CD14-positive monocyte (primary cell): ENCODE data around the gene PPT1. TPM values are rescaled to one million over a fixed set of nuclear protein-coding genes. Genes with fewer than 3 reads are reported as not detected.

ENCODE experiments used
- DNase-seq, 3 donors: peaks; one replicate each; pipeline ENCODE4 v3.0.0-alpha.2; 2011 to 2022
- H2AFZ ChIP-seq: 2 replicates; pipeline ENCODE4 v1.6.0; 2012; ENCODE audit warnings: mild to moderate bottlenecking, low read depth, low read length, inconsistent platforms; ENCODE audit not compliant: insufficient read depth, poor library complexity, severe bottlenecking
- H3K27ac ChIP-seq, 2 donors: 1 replicate in 1 of 2; 2 replicates in 1 of 2; pipeline ENCODE4 v1.5.1; 2012 to 2013; ENCODE audit warnings: low read length in 2 of 2, control low read depth in 1 of 2, inconsistent platforms in 1 of 2, low read depth in 1 of 2, mild to moderate bottlenecking in 1 of 2
- H3K27me3 ChIP-seq, 2 donors: one replicate each; pipeline versions ENCODE4 v1.6.0 to v1.6.1; 2011 to 2013; ENCODE audit warnings: low read length in 2 of 2; ENCODE audit not compliant: control insufficient read depth in 2 of 2, insufficient read depth in 2 of 2
- H3K36me3 ChIP-seq, 2 donors: replicated peaks in 1 of 2; 1 replicate in 1 of 2; 2 replicates in 1 of 2; pipeline versions ENCODE4 v1.5.1 to v1.6.1; 2012 to 2013; ENCODE audit warnings: low read length in 2 of 2, control low read depth in 1 of 2, inconsistent platforms in 1 of 2, mild to moderate bottlenecking in 1 of 2; ENCODE audit not compliant: insufficient read depth in 2 of 2, control insufficient read depth in 1 of 2
- H3K4me1 ChIP-seq, 2 donors: 1 replicate in 1 of 2; 2 replicates in 1 of 2; pipeline versions ENCODE4 v1.5.1 to v1.6.1; 2012 to 2013; ENCODE audit warnings: low read length in 2 of 2, control low read depth in 1 of 2, inconsistent platforms in 1 of 2, mild to moderate bottlenecking in 1 of 2, moderate library complexity in 1 of 2; ENCODE audit not compliant: insufficient read depth in 2 of 2, control insufficient read depth in 1 of 2
- H3K4me2 ChIP-seq: replicated peaks from 2 replicates; pipeline ENCODE3; 2012; ENCODE audit warnings: low read length, moderate library complexity, mild to moderate bottlenecking; ENCODE audit not compliant: poor library complexity, severe bottlenecking; ENCODE audit errors: extremely low read depth
- H3K4me3 ChIP-seq, 3 experiments: fragments of 200-600 bp in 1 of 3; sonication (generic) in 1 of 3; replicated peaks in 1 of 3; 1 replicate in 2 of 3; 2 replicates in 1 of 3; pipeline ENCODE4 v1.5.1; 2011 to 2013; ENCODE audit warnings: low read length in 3 of 3, mild to moderate bottlenecking in 3 of 3, control low read depth in 2 of 3, low read depth in 2 of 3, inconsistent platforms in 1 of 3, moderate library complexity in 1 of 3
- H3K79me2 ChIP-seq: 2 replicates; pipeline ENCODE4 v1.6.0; 2012; ENCODE audit warnings: mild to moderate bottlenecking, control low read depth, inconsistent platforms, low read length, moderate library complexity; ENCODE audit not compliant: insufficient read depth
- H3K9ac ChIP-seq: 2 replicates; pipeline ENCODE4 v1.6.0; 2017; ENCODE audit warnings: low read length, mild to moderate bottlenecking; ENCODE audit not compliant: insufficient read depth, poor library complexity, severe bottlenecking
- H3K9me3 ChIP-seq, 2 donors: replicated peaks in 1 of 2; 1 replicate in 1 of 2; 2 replicates in 1 of 2; pipeline versions ENCODE4 v1.5.1 to v1.6.1; 2012 to 2013; ENCODE audit warnings: low read length in 2 of 2, control low read depth in 1 of 2; ENCODE audit not compliant: control insufficient read depth in 1 of 2, insufficient read depth in 1 of 2
- H4K20me1 ChIP-seq: 2 replicates; pipeline ENCODE4 v1.6.0; 2012; ENCODE audit warnings: mild to moderate bottlenecking, low read length, control low read depth, moderate library complexity; ENCODE audit not compliant: insufficient read depth
- H3K27ac Mint-ChIP-seq, 7 donors: one replicate each; pipeline ENCODE4 v1.8.0; 2020; ENCODE audit warnings: mild to moderate bottlenecking in 7 of 7, mixed read lengths in 7 of 7, moderate library complexity in 6 of 7, inconsistent platforms in 2 of 7
- H3K27me3 Mint-ChIP-seq, 3 donors: one replicate each; pipeline ENCODE4 v1.8.0; 2021 to 2022; ENCODE audit warnings: low read depth in 3 of 3, mild to moderate bottlenecking in 3 of 3, mixed read lengths in 3 of 3, moderate library complexity in 3 of 3, inconsistent platforms in 1 of 3
- H3K36me3 Mint-ChIP-seq, 2 donors: one replicate each; pipeline ENCODE4 v1.8.0; 2020; ENCODE audit warnings: mixed read lengths in 2 of 2, inconsistent platforms in 1 of 2, mild to moderate bottlenecking in 1 of 2
- H3K4me1 Mint-ChIP-seq: one replicate; pipeline ENCODE4 v1.8.0; 2020; ENCODE audit warnings: mild to moderate bottlenecking, mixed read lengths
- H3K4me3 Mint-ChIP-seq, 2 donors: one replicate each; pipeline ENCODE4 v1.8.0; 2020; ENCODE audit warnings: mild to moderate bottlenecking in 2 of 2, mixed read lengths in 2 of 2, moderate library complexity in 1 of 2
- H3K9me3 Mint-ChIP-seq, 7 donors: one replicate each; pipeline ENCODE4 v1.8.0; 2020 to 2022; ENCODE audit warnings: mixed read lengths in 7 of 7, mild to moderate bottlenecking in 6 of 7, moderate library complexity in 6 of 7, inconsistent platforms in 2 of 7
- CTCF ChIP-seq: fragments of 200-600 bp; IDR thresholded peaks from one replicate; pipeline ENCODE4 v1.8.0; 2022; ENCODE audit warnings: antibody characterized with exemption, mild to moderate bottlenecking
- WGBS: methylation state at CpG from one replicate; pipeline ENCODE4 v1.1.5; 2013; ENCODE audit warnings: missing lambda C conversion rate; ENCODE audit not compliant: insufficient coverage; 5-methylcytosine and 5-hydroxymethylcytosine counted together
- intact Hi-C, 2 donors: fragments of 100-400 bp; cut with micrococcal nuclease; formaldehyde crosslinking; loops; one replicate each; pipeline versions ENCODE4 v1.15.0 to v1.15.1; 2023
- polyA plus RNA-seq, 3 donors: library from polyadenylated mRNA; depleted of rRNA in 1 of 3; unstranded in 2 of 3; stranded (reverse) in 1 of 3; fragments of 300-500 nt in 2 of 3; fragments of >200 nt in 1 of 3; fragmentation: Illumina TruSeq in 2 of 3; gene quantifications; 1 replicate in 2 of 3; 2 replicates in 1 of 3; pipeline ENCODE4 v1.2.3, GENCODE V29; 2012 to 2021

The PPT1 gene
- polyA plus RNA-seq, 3 donors: 166 to 1,143 (median 658) TPM

- Mint-ChIP-seq H3K4me3 (peak overlapping the region; percentile 20 to 69), H3K36me3 (peaks cover 35 to 57% of the 10 kb centered on the region in 2 donors), H3K27ac (peak overlapping the region; percentile 15 to 83 (median 75)), H3K9me3 (peaks cover 0 to 2% (median 0%) of the 10 kb centered on the region in 7 donors), H3K4me1 (peaks cover 87% of the 10 kb centered on the region), H3K27me3 (peaks cover 0 to 1% (median 0%) of the 10 kb centered on the region in 3 donors)
- H3K27me3 ChIP-seq: no peaks in the 10 kb centered on the region
- H3K27ac ChIP-seq: peak overlapping the region in 1 of 2 donors; percentile 39
- H3K9ac ChIP-seq: no peak overlapping the region
- WGBS: 88% methylated on average over 3 of the region's 3 CpGs
- H3K4me2 ChIP-seq: peak overlapping the region; percentile 17
- DNase-seq: no peak
- peaks cover 100% of the 10 kb centered on the region for H4K20me1 ChIP-seq
- no peaks in the 10 kb centered on the region for H3K9me3 ChIP-seq
- no peak for TF ChIP-seq CTCF
- H3K79me2 ChIP-seq: peaks cover 100% of the 10 kb centered on the region
- intact Hi-C loops: no loop called here
- peaks cover 87 to 96% of the 10 kb centered on the region in 2 donors for H3K4me1 ChIP-seq
- H3K4me3 ChIP-seq: no peak overlapping the region
- H3K36me3 ChIP-seq: peaks cover 12 to 46% of the 10 kb centered on the region in 2 donors
- no peak overlapping the region for H2AFZ ChIP-seq
These were observed 51.3 kb downstream of the PPT1 start for GRCh38 chr1:40045766-40046165.

GRCh38 chr1:40045182-40045581, 51.9 kb downstream of the PPT1 start:
- Histone ChIP-seq H3K4me2 (peak overlapping the region; percentile 17), H3K27ac (peak overlapping the region in 1 of 2 donors; percentile 39), H3K36me3 (peaks cover 12 to 44% of the 10 kb centered on the region in 2 donors), H3K9me3 (no peaks in the 10 kb centered on the region), H3K4me3 (no peak overlapping the region), H4K20me1 (peaks cover 96% of the 10 kb centered on the region), H3K27me3 (no peaks in the 10 kb centered on the region), H3K4me1 (peaks cover 82 to 90% of the 10 kb centered on the region in 2 donors), H3K79me2 (peaks cover 98% of the 10 kb centered on the region), H3K9ac (no peak overlapping the region), H2AFZ (no peak overlapping the region)
- Mint-ChIP-seq H3K4me3 (peak overlapping the region in 1 of 2 donors; percentile 69), H3K27ac (peak overlapping the region; percentile 15 to 83 (median 76)), H3K9me3 (peaks cover 0 to 2% (median 0%) of the 10 kb centered on the region in 7 donors), H3K36me3 (peaks cover 33 to 57% of the 10 kb centered on the region in 2 donors), H3K4me1 (peaks cover 82% of the 10 kb centered on the region), H3K27me3 (peaks cover 0 to 1% (median under 1%) of the 10 kb centered on the region in 3 donors)
- intact Hi-C loops: no loop called here
- WGBS: 100% methylated on average over 2 of the region's 4 CpGs
- DNase-seq: no peak
- TF ChIP-seq CTCF: no peak
